Mucosa of descending colon (tissue), 3 donors: ENCODE data around the gene ASF1B. TPM values are rescaled to one million over a fixed set of nuclear protein-coding genes. Genes with fewer than 3 reads are reported as not detected.

Source experiments
- ATAC-seq: fragments of 200-7000 bp; cut with Tn5 transposase; one replicate; pipeline ENCODE4 v1.9.1; 2020; ENCODE audit warnings: mild to moderate bottlenecking, moderate library complexity
- DNase-seq, 3 donors: peaks; one replicate each; pipeline ENCODE4 v3.0.0-alpha.2; 2020
- H3K36me3 ChIP-seq: fragments of 200-600 bp; one replicate; pipeline ENCODE4 v1.8.0; 2021; ENCODE audit warnings: low read depth, mild to moderate bottlenecking
- H3K4me1 ChIP-seq: fragments of 200-600 bp; one replicate; pipeline ENCODE4 v1.8.0; 2021; ENCODE audit warnings: low read depth, mild to moderate bottlenecking
- H3K4me3 ChIP-seq: fragments of 200-600 bp; one replicate; pipeline ENCODE4 v1.8.0; 2021; ENCODE audit warnings: mild to moderate bottlenecking
- H3K9me3 ChIP-seq: fragments of 200-600 bp; one replicate; pipeline ENCODE4 v1.8.0; 2021; ENCODE audit warnings: mild to moderate bottlenecking
- intact Hi-C, 2 donors: fragments of 100-400 bp; cut with DNase I in 1 of 2; cut with micrococcal nuclease in 1 of 2; formaldehyde crosslinking; loops; one replicate each; pipeline versions ENCODE4 v1.11.0 to v1.11.1; 2022; cut with DNase I, micrococcal nuclease
- total RNA-seq, 3 donors: library from RNA; stranded (reverse); fragmentation: NEBNext Ultra II Directional in 2 of 3; extraction: Animal tissue kit (Norgen Biotek cat#: 25700) in 2 of 3; gene quantifications; one replicate each; pipeline versions ENCODE4 v1.2.1 to v1.2.4, GENCODE V29; 2021 to 2023
- TF ChIP-seq, protein P1 (sequence below): fragments of 200-600 bp; IDR thresholded peaks from one replicate; pipeline ENCODE4 v1.8.0; 2022; ENCODE audit warnings: antibody characterized with exemption, mild to moderate bottlenecking
- donor health status: DM: no; HTN: no; CAD: no; lungs with moderate emphysema.
- donor health status: DM: no; HTN: no; CAD: no.
- donor health status: DM: no; HTN: yes; CAD: no.

The ASF1B gene
- total RNA-seq, 3 donors from 2014 or later: 2.4 to 21.7 (median 5.5) TPM

DNA sequence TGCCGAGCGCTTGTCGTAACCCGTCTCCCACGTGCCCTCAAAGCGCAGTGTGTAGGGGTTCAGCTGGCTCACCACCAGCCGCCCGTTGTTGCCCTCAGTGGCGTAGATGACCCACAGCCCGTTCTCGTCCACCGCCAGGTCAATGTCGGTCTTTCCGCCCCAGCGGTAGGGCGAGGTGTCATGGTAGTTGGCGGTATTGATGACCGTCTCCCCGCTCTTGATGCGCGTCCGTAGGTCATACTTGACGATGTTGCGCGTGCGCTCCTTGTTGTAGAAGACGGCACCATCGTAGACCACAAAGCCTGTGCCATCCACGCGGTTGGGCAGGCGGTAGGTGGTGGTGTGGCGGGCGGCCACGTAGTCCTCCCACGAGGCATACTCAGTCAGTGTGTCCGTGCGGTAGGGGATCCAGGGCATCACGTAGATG is 26.5 kb upstream of the ASF1B start:
- TF ChIP-seq, protein P1, sequence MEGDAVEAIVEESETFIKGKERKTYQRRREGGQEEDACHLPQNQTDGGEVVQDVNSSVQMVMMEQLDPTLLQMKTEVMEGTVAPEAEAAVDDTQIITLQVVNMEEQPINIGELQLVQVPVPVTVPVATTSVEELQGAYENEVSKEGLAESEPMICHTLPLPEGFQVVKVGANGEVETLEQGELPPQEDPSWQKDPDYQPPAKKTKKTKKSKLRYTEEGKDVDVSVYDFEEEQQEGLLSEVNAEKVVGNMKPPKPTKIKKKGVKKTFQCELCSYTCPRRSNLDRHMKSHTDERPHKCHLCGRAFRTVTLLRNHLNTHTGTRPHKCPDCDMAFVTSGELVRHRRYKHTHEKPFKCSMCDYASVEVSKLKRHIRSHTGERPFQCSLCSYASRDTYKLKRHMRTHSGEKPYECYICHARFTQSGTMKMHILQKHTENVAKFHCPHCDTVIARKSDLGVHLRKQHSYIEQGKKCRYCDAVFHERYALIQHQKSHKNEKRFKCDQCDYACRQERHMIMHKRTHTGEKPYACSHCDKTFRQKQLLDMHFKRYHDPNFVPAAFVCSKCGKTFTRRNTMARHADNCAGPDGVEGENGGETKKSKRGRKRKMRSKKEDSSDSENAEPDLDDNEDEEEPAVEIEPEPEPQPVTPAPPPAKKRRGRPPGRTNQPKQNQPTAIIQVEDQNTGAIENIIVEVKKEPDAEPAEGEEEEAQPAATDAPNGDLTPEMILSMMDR: no peak
- ATAC-seq: no peak
- no peak for DNase-seq
- Histone ChIP-seq H3K9me3 (no peaks in the 10 kb centered on the region), H3K4me3 (no peak overlapping the region), H3K4me1 (no peaks in the 10 kb centered on the region), H3K36me3 (no peaks in the 10 kb centered on the region)
- intact Hi-C loops: no loop called here

DNA sequence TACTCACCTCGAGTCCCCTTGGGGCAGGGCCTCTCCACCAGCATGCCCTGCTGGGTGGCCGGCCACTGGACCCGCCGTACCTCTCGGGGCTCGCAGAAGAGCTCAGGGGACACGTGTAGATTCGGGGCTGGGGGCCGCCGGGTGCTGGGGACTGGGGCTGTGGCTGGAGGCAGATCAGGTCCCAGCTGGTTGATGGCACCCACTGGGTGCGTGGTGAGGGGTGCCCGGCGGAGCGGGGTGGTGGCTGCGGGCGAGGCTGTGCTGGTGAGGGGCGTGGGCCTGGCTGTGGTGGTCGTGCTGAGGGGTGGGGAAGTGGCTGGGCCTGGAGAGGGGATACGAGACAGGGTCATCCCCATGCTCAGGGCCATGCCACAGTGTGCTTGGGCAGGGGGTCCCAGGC is 24.9 kb upstream of the ASF1B start:
- no peaks in the 10 kb centered on the region for H3K36me3 ChIP-seq
- H3K4me3 ChIP-seq: no peak overlapping the region
- TF ChIP-seq, protein P1: no peak
- DNase-seq: no peak
- intact Hi-C loops: no loop called here
- ATAC-seq: no peak
- H3K9me3 ChIP-seq: no peaks in the 10 kb centered on the region
- H3K4me1 ChIP-seq: no peaks in the 10 kb centered on the region

DNA sequence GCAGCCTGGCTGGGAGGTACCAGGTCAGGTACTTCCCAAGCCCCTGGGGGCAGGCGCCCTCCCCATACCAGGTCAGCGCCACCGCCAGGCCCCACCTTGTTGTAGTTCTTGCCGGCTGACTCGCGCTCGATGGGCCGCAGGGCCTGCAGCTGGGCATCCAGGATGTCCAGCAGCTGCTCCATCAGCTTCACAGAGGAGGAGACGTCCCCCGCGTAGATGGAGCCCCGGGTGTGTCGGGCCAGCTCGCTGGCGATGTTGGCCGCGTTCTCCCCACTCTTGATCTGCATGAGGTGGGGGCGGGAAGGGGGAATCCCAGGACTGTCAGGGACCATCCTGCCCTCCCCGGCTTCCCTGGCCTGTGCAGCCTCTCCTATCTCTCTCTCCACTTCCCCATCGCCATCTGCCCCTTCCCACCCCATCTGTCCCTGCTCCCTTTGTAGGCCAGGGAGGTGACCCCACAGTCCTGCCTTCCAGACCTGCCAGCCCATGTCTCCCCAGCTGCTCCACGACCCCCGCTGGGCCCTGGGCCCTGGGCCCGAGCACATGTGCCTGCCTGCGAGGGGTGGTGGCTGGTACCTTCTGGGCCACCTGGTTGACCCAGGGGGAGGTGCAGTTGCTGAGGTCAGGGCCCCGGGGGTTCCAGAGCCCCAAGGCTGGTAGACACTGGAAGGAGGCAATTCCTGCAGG is 23.8 kb upstream of the ASF1B start:
- H3K9me3 ChIP-seq: no peaks in the 10 kb centered on the region
- H3K4me3 ChIP-seq: no peak overlapping the region
- intact Hi-C loops: no loop called here
- no peaks in the 10 kb centered on the region for H3K36me3 ChIP-seq
- TF ChIP-seq, protein P1: no peak
- ATAC-seq: no peak
- no peak for DNase-seq
- no peaks in the 10 kb centered on the region for H3K4me1 ChIP-seq

DNA sequence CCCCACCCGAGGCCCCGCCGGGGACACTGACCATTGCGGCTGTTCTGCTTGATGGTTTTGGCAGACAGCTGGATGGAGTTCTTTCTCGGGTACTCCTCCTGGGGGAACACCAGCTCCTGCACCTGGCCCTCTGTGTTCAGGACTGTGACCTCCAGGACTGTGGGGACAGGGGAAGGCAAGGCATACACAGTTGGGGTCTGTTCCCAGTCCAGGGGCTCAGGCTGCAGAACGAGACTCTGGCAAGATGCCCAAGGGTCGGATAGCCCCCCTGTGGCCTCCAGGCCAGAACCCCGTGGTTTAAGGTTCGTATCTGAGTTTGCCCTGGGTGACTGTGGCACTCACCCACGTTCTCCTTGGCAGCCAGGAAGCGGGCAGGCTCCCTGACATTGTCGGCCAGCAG is 22.7 kb upstream of the ASF1B start:
- TF ChIP-seq, protein P1: no peak
- ATAC-seq (no peak), DNase-seq (no peak)
- intact Hi-C loops: no loop called here
- Histone ChIP-seq H3K36me3 (no peaks in the 10 kb centered on the region), H3K9me3 (no peaks in the 10 kb centered on the region), H3K4me3 (no peak overlapping the region), H3K4me1 (no peaks in the 10 kb centered on the region)

DNA sequence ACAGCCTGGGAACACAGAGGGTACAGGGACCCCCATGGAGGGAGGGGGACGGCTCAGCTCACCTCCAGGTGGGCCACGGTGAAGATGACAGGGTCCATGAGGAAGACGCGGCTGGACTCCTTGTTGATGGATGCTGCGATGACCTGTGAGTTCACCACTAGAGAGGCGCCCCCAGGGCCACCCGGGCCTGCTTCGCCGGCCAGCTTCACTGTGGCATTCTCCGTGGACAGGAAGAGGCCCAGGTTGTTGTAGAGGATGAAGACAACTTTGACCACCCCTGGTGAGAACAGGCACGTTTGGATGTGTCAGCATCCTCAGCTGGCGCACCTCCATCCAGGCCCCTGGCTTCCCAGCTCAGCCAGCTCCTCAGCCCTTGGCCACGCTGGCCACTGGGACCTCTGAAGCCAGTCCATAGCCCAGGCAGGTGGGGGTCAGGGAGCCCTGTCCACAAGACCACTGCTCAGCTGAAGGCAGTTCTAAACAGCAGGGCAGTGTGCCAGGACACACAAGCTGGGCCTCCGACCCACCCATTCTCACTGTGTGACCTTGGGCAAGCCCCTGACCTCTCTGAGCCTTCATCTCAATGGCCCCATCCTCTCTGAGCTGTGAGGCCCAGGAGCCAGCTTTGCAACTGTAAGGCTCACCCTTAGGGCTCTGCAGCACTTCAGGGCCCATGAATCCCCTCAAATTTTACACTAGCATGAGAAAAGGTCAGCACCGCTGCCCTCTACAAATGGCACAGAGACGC is 22.1 kb upstream of the ASF1B start:
- Histone ChIP-seq H3K4me1 (no peaks in the 10 kb centered on the region), H3K36me3 (no peaks in the 10 kb centered on the region), H3K9me3 (no peaks in the 10 kb centered on the region), H3K4me3 (no peak overlapping the region)
- no peak for DNase-seq
- TF ChIP-seq, protein P1: no peak
- ATAC-seq: no peak
- intact Hi-C loops: no loop called here
